ENCODE measurements around the gene COL4A1.

GRCh38 chr13:110268061-110268460 is 38.9 kb downstream of the COL4A1 start:
- TF ChIP-seq POLR2A (IDR thresholded peaks at IDR 0.05; ENCODE audit: low read length): no peak
- TF ChIP-seq GATA1 (IDR thresholded peaks at IDR 0.05; ENCODE audit: low read depth, low read length): no peak
